ENCODE results near the gene PLIN3.
"Not testable (repeated sequence)": the region's sequence is repeated elsewhere in the genome, so short reads cannot be mapped to it uniquely, and the experiment has no call there.

PLIN3 gene

GRCh38 chr19:4832776-4833175, 34.7 kb downstream of the PLIN3 start:
- Histone ChIP-seq H3K27ac (ENCODE audit: low read depth, low read length) (peak overlapping the region; percentile 64), H3K79me2 (ENCODE audit: control insufficient read depth, low read length) (peaks cover 45% of the 10 kb centered on the region), H3K27me3 (ENCODE audit: control insufficient read depth, low read length) (no peaks in the 10 kb centered on the region), H3K4me3 (ENCODE audit: low read length) (peak overlapping the region; percentile 2; the same call in 1 of the 2 replicates), H3F3A (ENCODE audit: control insufficient read depth, insufficient read depth) (peaks cover 9% of the 10 kb centered on the region), H3K9me3 (ENCODE audit: control insufficient read depth, insufficient read depth, low read length) (no peaks in the 10 kb centered on the region), H3K9me2 (replicated peaks; ENCODE audit: control insufficient read depth, low read length) (no peaks in the 10 kb centered on the region), H4K20me1 (ENCODE audit: control insufficient read depth, insufficient read depth, low read depth, low read length) (no peaks in the 10 kb centered on the region), H3K4me1 (ENCODE audit: control insufficient read depth, low read length) (peaks cover 35% of the 10 kb centered on the region), H3K4me2 (ENCODE audit: low read length) (peak overlapping the region; percentile 47), H3K36me3 (ENCODE audit: control insufficient read depth, low read length) (peaks cover 32% of the 10 kb centered on the region)
- TF ChIP-seq CTCF (IDR thresholded peaks at IDR 0.05; ENCODE audit: low read depth, low read length, poor library complexity, severe bottlenecking): no peak
- no peak for TF ChIP-seq EZH2phosphoT487 (IDR thresholded peaks at IDR 0.05; ENCODE audit: borderline replicate concordance, low read length)

GRCh38 chr19:4831979-4832340, 35.5 kb downstream of the PLIN3 start:
- not testable (repeated sequence) for H3F3A ChIP-seq (ENCODE audit: control insufficient read depth, insufficient read depth); H3K9me2 ChIP-seq (replicated peaks; ENCODE audit: control insufficient read depth, low read length); H3K27me3 ChIP-seq (ENCODE audit: control insufficient read depth, low read length); H3K9me3 ChIP-seq (ENCODE audit: control insufficient read depth, insufficient read depth, low read length); H4K20me1 ChIP-seq (ENCODE audit: control insufficient read depth, insufficient read depth, low read depth, low read length)
- H3K79me2 ChIP-seq (ENCODE audit: control insufficient read depth, low read length): peaks cover 53% of the 10 kb centered on the region
- peak overlapping the region; percentile 80 for H3K4me3 ChIP-seq (ENCODE audit: low read length)
- peak overlapping the region; percentile 70 for H3K4me2 ChIP-seq (ENCODE audit: low read length)
- peaks cover 36% of the 10 kb centered on the region for H3K4me1 ChIP-seq (ENCODE audit: control insufficient read depth, low read length)
- peak overlapping the region; percentile 77 for H3K27ac ChIP-seq (ENCODE audit: low read depth, low read length)
- peaks cover 30% of the 10 kb centered on the region for H3K36me3 ChIP-seq (ENCODE audit: control insufficient read depth, low read length)

GRCh38 chr19:4831304-4831978, 36.0 kb downstream of the PLIN3 start, which contains the start of gene TICAM1:
TICAM1 (minus strand) TSS chr19:4831712; CDS start chr19:4818377, 13,335 bp downstream.
- no peaks in the 10 kb centered on the region for H3K9me2 ChIP-seq (replicated peaks; ENCODE audit: control insufficient read depth, low read length)
- peak within 1 kb of the TSS; percentile 80 for H3K4me3 ChIP-seq (ENCODE audit: low read length)
- H3K79me2 ChIP-seq (ENCODE audit: control insufficient read depth, low read length): peaks cover 58% of the 10 kb centered on the region
- no peaks in the 10 kb centered on the region for H3K27me3 ChIP-seq (ENCODE audit: control insufficient read depth, low read length)
- peak within 1 kb of the TSS; percentile 77 for H3K27ac ChIP-seq (ENCODE audit: low read depth, low read length)
- peaks cover 36% of the 10 kb centered on the region for H3K4me1 ChIP-seq (ENCODE audit: control insufficient read depth, low read length)
- H3F3A ChIP-seq (ENCODE audit: control insufficient read depth, insufficient read depth): peaks cover 9% of the 10 kb centered on the region
- peak within 1 kb of the TSS; percentile 70 for H3K4me2 ChIP-seq (ENCODE audit: low read length)
- no peaks in the 10 kb centered on the region for H3K9me3 ChIP-seq (ENCODE audit: control insufficient read depth, insufficient read depth, low read length)
- peaks cover 34% of the 10 kb centered on the region for H3K36me3 ChIP-seq (ENCODE audit: control insufficient read depth, low read length)
- TF ChIP-seq CTCF (IDR thresholded peaks at IDR 0.05; ENCODE audit: low read depth, low read length, poor library complexity, severe bottlenecking): peak; percentile 14
- TF ChIP-seq EZH2phosphoT487 (IDR thresholded peaks at IDR 0.05; ENCODE audit: borderline replicate concordance, low read length): no peak
- H4K20me1 ChIP-seq (ENCODE audit: control insufficient read depth, insufficient read depth, low read depth, low read length): no peaks in the 10 kb centered on the region

GRCh38 chr19:4830768-4831265, 36.6 kb downstream of the PLIN3 start:
- Histone ChIP-seq H3K36me3 (ENCODE audit: control insufficient read depth, low read length) (peaks cover 36% of the 10 kb centered on the region), H3K27ac (ENCODE audit: low read depth, low read length) (peak overlapping the region; percentile 77), H3K4me3 (ENCODE audit: low read length) (peak overlapping the region; percentile 80), H3K27me3 (ENCODE audit: control insufficient read depth, low read length) (no peaks in the 10 kb centered on the region), H3K79me2 (ENCODE audit: control insufficient read depth, low read length) (peaks cover 65% of the 10 kb centered on the region), H4K20me1 (ENCODE audit: control insufficient read depth, insufficient read depth, low read depth, low read length) (no peaks in the 10 kb centered on the region), H3F3A (ENCODE audit: control insufficient read depth, insufficient read depth) (peaks cover 9% of the 10 kb centered on the region), H3K9me3 (ENCODE audit: control insufficient read depth, insufficient read depth, low read length) (no peaks in the 10 kb centered on the region), H3K9me2 (replicated peaks; ENCODE audit: control insufficient read depth, low read length) (no peaks in the 10 kb centered on the region), H3K4me2 (ENCODE audit: low read length) (peak overlapping the region; percentile 70), H3K4me1 (ENCODE audit: control insufficient read depth, low read length) (peaks cover 36% of the 10 kb centered on the region)
- TF ChIP-seq CTCF (IDR thresholded peaks at IDR 0.05; ENCODE audit: low read depth, low read length, poor library complexity, severe bottlenecking) (no peak), EZH2phosphoT487 (IDR thresholded peaks at IDR 0.05; ENCODE audit: borderline replicate concordance, low read length) (no peak)
